Omental fat pad (tissue), 4 donors: ENCODE data around the gene ZFHX3. TPM values are rescaled to one million over a fixed set of nuclear protein-coding genes. Genes with fewer than 3 reads are reported as not detected.

ENCODE experiments used
- ATAC-seq: fragments of 150-250 bp; one replicate; pipeline ENCODE4 v1.9.1; 2016; ENCODE audit warnings: mild to moderate bottlenecking, moderate library complexity; ENCODE audit not compliant: low FRiP score
- DNase-seq: peaks from one replicate; pipeline ENCODE4 v3.0.0-alpha.2; 2019; ENCODE audit warnings: low spot score
- CTCF ChIP-seq, 3 donors: fragments of 450-650 bp; IDR thresholded peaks; one replicate each; pipeline ENCODE4 v1.5.1; 2016 to 2017; ENCODE audit warnings: antibody characterized with exemption in 3 of 3, mild to moderate bottlenecking in 3 of 3, moderate library complexity in 2 of 3
- total RNA-seq, 4 donors: library from RNA; depleted of rRNA; stranded (reverse); fragments of >200 nt; gene quantifications; one replicate each; pipeline ENCODE4 v1.1.0, GENCODE V29; 2016

The ZFHX3 gene
- total RNA-seq, 4 donors from 2014 or later: 11.8 to 35.2 (median 13.7) TPM

GRCh38 chr16:72926177-72927070 is 121.5 kb downstream of the ZFHX3 start:
- ATAC-seq: no peak
- no peak for DNase-seq
- no peak for TF ChIP-seq CTCF (IDR thresholded peaks at IDR 0.05)

GRCh38 chr16:72925631-72925979 is 122.3 kb downstream of the ZFHX3 start:
- ATAC-seq (no peak), DNase-seq (no peak)
- TF ChIP-seq CTCF (IDR thresholded peaks at IDR 0.05): no peak

- no peak for TF ChIP-seq CTCF (IDR thresholded peaks at IDR 0.05)
- ATAC-seq (no peak), DNase-seq (no peak)
Measured at GRCh38 chr16:72924927-72925630, 122.8 kb downstream of the ZFHX3 start.

GRCh38 chr16:72924537-72924926 is 123.4 kb downstream of the ZFHX3 start:
- ATAC-seq (no peak), DNase-seq (no peak)
- no peak for TF ChIP-seq CTCF (IDR thresholded peaks at IDR 0.05)

- TF ChIP-seq CTCF (IDR thresholded peaks at IDR 0.05): no peak
- DNase-seq (no peak), ATAC-seq (no peak)
Measured at GRCh38 chr16:72923757-72924156, 124.2 kb downstream of the ZFHX3 start.

- no peak for DNase-seq
- TF ChIP-seq CTCF (IDR thresholded peaks at IDR 0.05): no peak
- no peak for ATAC-seq
Measured at GRCh38 chr16:72922714-72923113, 125.2 kb downstream of the ZFHX3 start.
